Ovary (tissue), 9 donors: ENCODE measurements around the gene GRIN2A. TPM values are rescaled to one million over a fixed set of nuclear protein-coding genes. Genes with fewer than 3 reads are reported as not detected.

ENCODE experiments used
- DNase-seq, 5 donors: peaks; one replicate each; pipeline ENCODE4 v3.0.0-alpha.2; 2019 to 2020
- H3K27ac ChIP-seq, 2 donors: fragments of 200-600 bp; one replicate each; pipeline versions ENCODE4 v1.5.1 to v1.8.0; 2019 to 2022
- H3K27me3 ChIP-seq: fragments of 200-600 bp; one replicate; pipeline ENCODE4 v1.8.0; 2022
- H3K36me3 ChIP-seq: fragments of 200-600 bp; sonication (generic); one replicate; pipeline ENCODE4 v1.5.1; 2019
- H3K4me1 ChIP-seq: one replicate; pipeline ENCODE4 v1.8.1; 2013; ENCODE audit warnings: mild to moderate bottlenecking, moderate library complexity; ENCODE audit not compliant: insufficient read depth
- H3K4me3 ChIP-seq: fragments of 200-600 bp; sonication (generic); one replicate; pipeline ENCODE4 v1.5.1; 2017
- H3K9me3 ChIP-seq, 2 donors: fragments of 200-600 bp in 1 of 2; sonication (generic) in 1 of 2; one replicate each; pipeline versions ENCODE4 v1.5.1 to v1.8.1; 2013 to 2019; ENCODE audit warnings: mild to moderate bottlenecking in 1 of 2, moderate library complexity in 1 of 2
- CTCF ChIP-seq, 3 donors: fragments of 450-650 bp in 2 of 3; fragments of 200-600 bp in 1 of 3; IDR thresholded peaks; one replicate each; pipeline versions ENCODE4 v1.5.1 to v1.8.0; 2016 to 2022; ENCODE audit warnings: antibody characterized with exemption in 3 of 3, mild to moderate bottlenecking in 1 of 3
- EP300 ChIP-seq: sonication (generic); formaldehyde crosslinking; IDR thresholded peaks from one replicate; pipeline ENCODE4 v1.6.1; 2017; ENCODE audit warnings: antibody characterized with exemption
- POLR2A ChIP-seq: fragments of 450-650 bp; IDR thresholded peaks from one replicate; pipeline ENCODE4 v1.6.1; 2017; ENCODE audit warnings: antibody characterized with exemption, mild to moderate bottlenecking, moderate library complexity
- WGBS, 3 donors: extraction: QIAGEN DNeasy Blood & Tissue Kit in 1 of 3; methylation state at CpG; one replicate each; pipeline versions ENCODE4 v1.1.5 to v1.1.7; 2013 to 2017; 5-methylcytosine and 5-hydroxymethylcytosine counted together
- intact Hi-C, 4 donors: fragments of 100-400 bp; cut with DNase I; formaldehyde crosslinking; loops; one replicate each; pipeline versions ENCODE4 v1.11.0 to v1.15.1; 2022 to 2023
- polyA plus RNA-seq, 2 donors: library from polyadenylated mRNA; stranded (reverse); fragments of 200-250 nt in 1 of 2; fragments of 350-450 nt in 1 of 2; fragmentation: Illumina TruSeq in 1 of 2; extraction: RNeasy Lipid Tissue Mini Kit (QIAGEN cat#74804) in 1 of 2; gene quantifications; one replicate each; pipeline ENCODE4 v1.2.3, GENCODE V29; 2013 to 2014
- total RNA-seq, 7 donors: library from RNA; depleted of rRNA in 2 of 7; stranded (reverse); fragments of >200 nt in 2 of 7; fragmentation: NEBNext Ultra II Directional in 3 of 7; extraction: Animal tissue kit (Norgen Biotek cat#: 25700) in 3 of 7; gene quantifications; one replicate each; pipeline versions ENCODE4 v1.1.0 to v1.2.4, GENCODE V29; 2016 to 2023
- donor health status: DM: no; HTN: no; CAD: no; lungs with moderate emphysema.
- donor health status: DM: no; HTN: no; CAD: no.
- donor health status: Bipolar disorder and iron deficiency.
- donor health status: DM: yes; HTN: yes; CAD: no.
- donor health status: DM: no; HTN: no; CAD: no.
- donor health status: DM: yes; HTN: yes; CAD: no.

GRIN2A gene
- total and polyA plus RNA-seq, 9 donors = 0.08 to 5.4 (median 0.57) TPM; not detected in 1

GRCh38 chr16:10086620-10087019 lies 95.6 kb downstream of the GRIN2A start:
- intact Hi-C loops = no loop called here
- WGBS, 3 donors = 58 to 63% (median 59%) methylated on average over 3 of the region's 3 CpGs
- Histone ChIP-seq H3K27ac (no peak overlapping the region), H3K4me3 (no peak overlapping the region), H3K36me3 (no peaks in the 10 kb centered on the region), H3K27me3 (no peaks in the 10 kb centered on the region), H3K4me1 (peaks cover 5% of the 10 kb centered on the region), H3K9me3 (no peaks in the 10 kb centered on the region)
- TF ChIP-seq CTCF (IDR thresholded peaks at IDR 0.05) = no peak
- no peak for TF ChIP-seq POLR2A
- TF ChIP-seq EP300 = no peak
- no peak for DNase-seq

- WGBS, 3 donors = 77 to 84% (median 82%) methylated on average over 6 of the region's 6 CpGs
- Histone ChIP-seq H3K27me3 (no peaks in the 10 kb centered on the region), H3K9me3 (no peaks in the 10 kb centered on the region), H3K36me3 (no peaks in the 10 kb centered on the region), H3K4me1 (peaks cover 7% of the 10 kb centered on the region), H3K4me3 (no peak overlapping the region), H3K27ac (no peak overlapping the region)
- DNase-seq = no peak
- intact Hi-C loops = no loop called here
- TF ChIP-seq EP300 = no peak
- no peak for TF ChIP-seq CTCF (IDR thresholded peaks at IDR 0.05)
- no peak for TF ChIP-seq POLR2A
These were observed 97.0 kb downstream of the GRIN2A start for GRCh38 chr16:10085078-10085798.

- no peak for TF ChIP-seq CTCF (IDR thresholded peaks at IDR 0.05)
- TF ChIP-seq EP300 = no peak
- TF ChIP-seq POLR2A = no peak
- 60 to 62% (median 61%) methylated on average over 5 of the region's 5 CpGs for WGBS, 3 donors
- Histone ChIP-seq H3K36me3 (no peaks in the 10 kb centered on the region), H3K4me1 (peaks cover 3% of the 10 kb centered on the region), H3K4me3 (no peak overlapping the region), H3K9me3 (no peaks in the 10 kb centered on the region), H3K27me3 (no peaks in the 10 kb centered on the region), H3K27ac (no peak overlapping the region)
- no peak for DNase-seq
- intact Hi-C loops = no loop called here
These were observed 98.9 kb downstream of the GRIN2A start for GRCh38 chr16:10083301-10083700.

- Histone ChIP-seq H3K4me1 (peaks cover 1% of the 10 kb centered on the region), H3K9me3 (no peaks in the 10 kb centered on the region), H3K27ac (no peak overlapping the region), H3K27me3 (no peaks in the 10 kb centered on the region), H3K36me3 (no peaks in the 10 kb centered on the region), H3K4me3 (no peak overlapping the region)
- no peak for DNase-seq
- 93 to 100% (median 100%) methylated on average over 1 of the region's 1 CpG for whole genome bisulfite sequencing, 3 donors
- intact Hi-C loops = no loop called here
- TF ChIP-seq EP300 (no peak), POLR2A (no peak), CTCF (IDR thresholded peaks at IDR 0.05) (no peak)
These were observed 100.9 kb downstream of the GRIN2A start for GRCh38 chr16:10081201-10081940.
